GM23338 (cell line): Measurements from ENCODE around the gene VIP. TPM values are rescaled to one million over a fixed set of nuclear protein-coding genes. Genes with fewer than 3 reads are reported as not detected.

ENCODE experiments used
- ATAC-seq: fragments of 200-7000 bp; cut with Tn5 transposase; 3 replicates; pipeline ENCODE4 v1.9.1; 2020
- DNase-seq: peaks from one replicate; pipeline ENCODE4 v3.0.0-alpha.2; 2015; ENCODE audit warnings: low spot score
- H2AFZ ChIP-seq: fragments of 200-600 bp; sonication (generic); 2 replicates; pipeline ENCODE4 v1.8.0; 2016; ENCODE audit warnings: antibody characterized with exemption, mild to moderate bottlenecking, moderate library complexity
- H3F3A ChIP-seq: fragments of 200-600 bp; sonication (generic); replicated peaks from 2 replicates; pipeline ENCODE4 v1.8.0; 2017; ENCODE audit warnings: antibody characterized with exemption, mixed run types, low read depth
- H3K27ac ChIP-seq: fragments of 200-600 bp; sonication (generic); 2 replicates; pipeline ENCODE4 v1.6.1; 2016; ENCODE audit warnings: low read depth
- H3K27me3 ChIP-seq: fragments of 200-600 bp; sonication (generic); 2 replicates; pipeline ENCODE4 v1.8.0; 2016; ENCODE audit warnings: mild to moderate bottlenecking, mixed run types, moderate library complexity; ENCODE audit not compliant: insufficient read depth
- H3K36me3 ChIP-seq: fragments of 200-600 bp; sonication (generic); 2 replicates; pipeline ENCODE4 v1.8.0; 2016; ENCODE audit warnings: mild to moderate bottlenecking; ENCODE audit not compliant: insufficient read depth
- H3K4me1 ChIP-seq: fragments of 200-600 bp; sonication (generic); 2 replicates; pipeline ENCODE4 v1.8.0; 2016; ENCODE audit warnings: mild to moderate bottlenecking, moderate library complexity; ENCODE audit not compliant: insufficient read depth
- H3K4me2 ChIP-seq: fragments of 200-600 bp; sonication (generic); 2 replicates; pipeline ENCODE4 v1.7.1; 2017; ENCODE audit warnings: mixed run types
- H3K4me3 ChIP-seq: fragments of 200-600 bp; sonication (generic); 2 replicates; pipeline ENCODE4 v1.6.1; 2016; ENCODE audit warnings: mixed run types
- H3K79me2 ChIP-seq: fragments of 200-600 bp; sonication (generic); replicated peaks from 2 replicates; pipeline ENCODE4 v1.8.0; 2017; ENCODE audit warnings: mild to moderate bottlenecking; ENCODE audit not compliant: insufficient read depth
- H3K9me2 ChIP-seq: fragments of 200-600 bp; sonication (generic); 2 replicates; pipeline ENCODE4 v1.8.0; 2017; ENCODE audit not compliant: insufficient read depth
- H4K20me1 ChIP-seq: fragments of 200-600 bp; sonication (generic); replicated peaks from 2 replicates; pipeline ENCODE4 v1.8.0; 2017; ENCODE audit warnings: mild to moderate bottlenecking; ENCODE audit not compliant: insufficient read depth
- H3K27ac Mint-ChIP-seq: 2 replicates; pipeline ENCODE4 v1.8.0; 2020; ENCODE audit warnings: inconsistent platforms, mild to moderate bottlenecking, moderate library complexity, mixed read lengths
- H3K27me3 Mint-ChIP-seq: 3 replicates; pipeline ENCODE4 v1.8.0; 2022; ENCODE audit warnings: low read depth, mild to moderate bottlenecking, moderate library complexity, mixed read lengths, inconsistent platforms; ENCODE audit not compliant: insufficient read depth, poor library complexity
- H3K36me3 Mint-ChIP-seq: 3 replicates; pipeline ENCODE4 v1.8.0; 2021; ENCODE audit warnings: low read depth, mild to moderate bottlenecking, inconsistent platforms, moderate library complexity, mixed read lengths
- H3K4me1 Mint-ChIP-seq: 3 replicates; pipeline ENCODE4 v1.8.0; 2020; ENCODE audit warnings: mild to moderate bottlenecking, inconsistent platforms, mixed read lengths
- H3K4me3 Mint-ChIP-seq: 3 replicates; pipeline ENCODE4 v1.8.0; 2021; ENCODE audit warnings: moderate library complexity, mild to moderate bottlenecking, inconsistent platforms, mixed read lengths
- H3K9me3 Mint-ChIP-seq: 3 replicates; pipeline ENCODE4 v1.8.0; 2020; ENCODE audit warnings: moderate library complexity, mild to moderate bottlenecking, inconsistent platforms, mixed read lengths
- CREB1 ChIP-seq: fragments of 250-450 bp; sonication (Bioruptor Pico); IDR thresholded peaks from 2 replicates; pipeline ENCODE4 v1.5.0; 2020; ENCODE audit warnings: low read depth, mild to moderate bottlenecking, moderate library complexity
- CTCF ChIP-seq, 2 experiments: fragments of 200-600 bp in 1 of 2; sonication (generic) in 1 of 2; conservative IDR thresholded peaks; 2 replicates each; pipeline versions ENCODE4 v1.5.1 to v1.6.1; 2016 to 2017; ENCODE audit warnings: antibody characterized with exemption in 2 of 2, low read depth in 2 of 2, mild to moderate bottlenecking in 2 of 2, moderate library complexity in 1 of 2
- ETS1 ChIP-seq: IDR thresholded peaks from 2 replicates; pipeline ENCODE4 v1.6.1; 2016; ENCODE audit warnings: antibody characterized with exemption
- EZH2 ChIP-seq: fragments of 200-600 bp; sonication (generic); IDR thresholded peaks from one replicate; pipeline ENCODE4 v1.8.0; 2017; ENCODE audit warnings: antibody characterized with exemption, mild to moderate bottlenecking, low read depth; ENCODE audit not compliant: unreplicated experiment
- EZH2phosphoT487 ChIP-seq: fragments of 200-600 bp; sonication (generic); IDR thresholded peaks from one replicate; pipeline ENCODE4 v1.8.1; 2018; ENCODE audit warnings: antibody characterized with exemption; ENCODE audit not compliant: unreplicated experiment
- JUNB ChIP-seq: IDR thresholded peaks from one replicate; pipeline ENCODE4 v1.6.1; 2016; ENCODE audit warnings: antibody characterized with exemption; ENCODE audit not compliant: unreplicated experiment
- NANOG ChIP-seq: IDR thresholded peaks from 2 replicates; pipeline ENCODE4 v1.6.1; 2016; ENCODE audit warnings: antibody characterized with exemption, borderline replicate concordance
- POLR2AphosphoS5 ChIP-seq: IDR thresholded peaks from 2 replicates; pipeline ENCODE4 v1.6.1; 2016; ENCODE audit warnings: antibody characterized with exemption, low read depth
- REST ChIP-seq: IDR thresholded peaks from one replicate; pipeline ENCODE4 v1.6.1; 2018; ENCODE audit warnings: antibody characterized with exemption; ENCODE audit not compliant: unreplicated experiment
- STAT1 ChIP-seq: IDR thresholded peaks from one replicate; pipeline ENCODE4 v1.6.1; 2016; ENCODE audit warnings: antibody characterized with exemption; ENCODE audit not compliant: unreplicated experiment
- ZNF114 ChIP-seq: fragments of 250-450 bp; sonication (Bioruptor Pico); IDR thresholded peaks from 2 replicates; pipeline ENCODE4 v1.5.0; 2020; ENCODE audit warnings: mild to moderate bottlenecking, moderate library complexity
- ZNF331 ChIP-seq: fragments of 250-450 bp; sonication (Bioruptor Pico); IDR thresholded peaks from 2 replicates; pipeline ENCODE4 v1.5.0; 2020; ENCODE audit warnings: low read depth, mild to moderate bottlenecking, moderate library complexity
- ZNF462 ChIP-seq: fragments of 250-450 bp; sonication (Bioruptor Pico); IDR thresholded peaks from 2 replicates; pipeline ENCODE4 v1.5.0; 2020; ENCODE audit warnings: mild to moderate bottlenecking, moderate library complexity
- polyA plus RNA-seq: library from polyadenylated mRNA; unstranded; fragments of >200 nt; fragmentation: Nextera tagmentation; extraction: Ambion mirVana; gene quantifications from 2 replicates; pipeline ENCODE4 v1.2.1, GENCODE V29; 2016
- total RNA-seq: library from RNA; depleted of rRNA; stranded (reverse); fragments of >200 nt; shearing (Covaris generic); gene quantifications from 2 replicates; pipeline ENCODE4 v1.2.3, GENCODE V29; 2014

The VIP gene
- total and polyA plus RNA-seq, 2 experiments from 2014 or later: not detected

- no peaks in the 10 kb centered on the region for H3K79me2 ChIP-seq
- Mint-ChIP-seq H3K9me3 (peaks cover 3% of the 10 kb centered on the region; the same call in 1 of the 3 replicates), H3K27me3 (peaks cover 2% of the 10 kb centered on the region), H3K4me1 (no peaks in the 10 kb centered on the region), H3K4me3 (no peak overlapping the region), H3K27ac (no peak overlapping the region), H3K36me3 (no peaks in the 10 kb centered on the region)
- no peak for TF ChIP-seq REST
- no peak for TF ChIP-seq POLR2AphosphoS5
- TF ChIP-seq ZNF114 (CRISPR knock-in tag): no peak
- TF ChIP-seq NANOG: no peak
- TF ChIP-seq ZNF462: no peak
- TF ChIP-seq JUNB: no peak
- TF ChIP-seq EZH2: no peak
- no peak for TF ChIP-seq CTCF (conservative IDR thresholded peaks at IDR 0.05; ENCODE audit: low read depth in 2 of 2)
- no peak for TF ChIP-seq ETS1
- no peak for TF ChIP-seq STAT1
- no peak for TF ChIP-seq CREB1
- TF ChIP-seq ZNF331 (CRISPR knock-in tag): no peak
- no peak for TF ChIP-seq EZH2phosphoT487
- ATAC-seq: no peak
- no peak overlapping the region for H3K4me2 ChIP-seq
- H3K27ac ChIP-seq: no peak overlapping the region
- H3K27me3 ChIP-seq: no peaks in the 10 kb centered on the region
- H4K20me1 ChIP-seq: no peaks in the 10 kb centered on the region
- no peaks in the 10 kb centered on the region for H3K36me3 ChIP-seq
- DNase-seq: no peak
- peaks cover 3% of the 10 kb centered on the region; the same call in 1 of the 2 replicates for H3K9me2 ChIP-seq
- H2AFZ ChIP-seq: no peak overlapping the region
- H3K4me1 ChIP-seq: no peaks in the 10 kb centered on the region
- no peak overlapping the region for H3K4me3 ChIP-seq
- no peaks in the 10 kb centered on the region for H3F3A ChIP-seq
Observed at GRCh38 chr6:152769159-152769558, 18.6 kb downstream of the VIP start.
